SJCRH30 (cell line): Measurements from ENCODE around the gene FAM167B. TPM values are rescaled to one million over a fixed set of nuclear protein-coding genes. Genes with fewer than 3 reads are reported as not detected.

ENCODE experiments used
- DNase-seq, 2 experiments: peaks; one replicate each; pipeline ENCODE4 v3.0.0-alpha.2; 2015 to 2020
- H3K27ac ChIP-seq: fragments of 250-450 bp; sonication (Bioruptor Pico); 2 replicates; pipeline ENCODE4 v1.5.1; 2020; ENCODE audit warnings: mild to moderate bottlenecking, moderate library complexity
- H3K27me3 ChIP-seq: fragments of 250-450 bp; sonication (Bioruptor Pico); 2 replicates; pipeline ENCODE4 v1.5.1; 2020; ENCODE audit warnings: mild to moderate bottlenecking, moderate library complexity
- H3K36me3 ChIP-seq: fragments of 250-450 bp; sonication (Bioruptor Pico); 2 replicates; pipeline ENCODE4 v1.5.1; 2020; ENCODE audit warnings: mild to moderate bottlenecking, moderate library complexity
- H3K4me1 ChIP-seq: fragments of 250-450 bp; sonication (Bioruptor Pico); 2 replicates; pipeline ENCODE4 v1.5.1; 2020; ENCODE audit warnings: mild to moderate bottlenecking, moderate library complexity
- H3K4me3 ChIP-seq: fragments of 250-450 bp; sonication (Bioruptor Pico); 2 replicates; pipeline ENCODE4 v1.5.1; 2020; ENCODE audit warnings: mild to moderate bottlenecking, moderate library complexity
- H3K9me3 ChIP-seq: fragments of 250-450 bp; sonication (Bioruptor Pico); replicated peaks from 2 replicates; pipeline ENCODE4 v1.5.1; 2020; ENCODE audit warnings: mild to moderate bottlenecking, moderate library complexity
- total RNA-seq: library from RNA; depleted of rRNA; stranded (reverse); fragments of >200 nt; shearing (Covaris generic); gene quantifications from 2 replicates; pipeline ENCODE4 v1.2.3, GENCODE V29; 2014

The FAM167B gene
- total RNA-seq, 1 experiment from 2014 or later: not detected

DNA sequence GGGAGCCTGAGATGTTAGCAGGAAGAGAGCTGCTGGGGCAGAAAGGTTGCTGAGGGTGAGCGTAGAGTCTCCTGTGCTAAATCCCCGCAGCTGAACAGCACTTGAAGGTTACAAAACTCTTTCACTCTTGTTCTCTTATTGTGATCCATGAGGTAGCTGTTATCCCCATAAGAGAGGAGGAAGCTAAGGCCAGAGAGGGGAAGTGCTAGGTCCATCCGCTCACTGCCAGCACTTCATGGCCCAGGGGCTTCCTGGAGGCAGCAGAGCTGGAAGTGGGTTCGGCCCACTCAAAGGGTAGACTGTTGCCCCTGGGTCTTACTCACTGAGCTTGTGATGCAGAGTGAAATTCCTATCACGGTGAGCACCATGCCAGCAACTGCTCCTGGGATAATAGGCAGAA is 30.5 kb upstream of the FAM167B start:
- H3K9me3 ChIP-seq: no peaks in the 10 kb centered on the region
- H3K4me3 ChIP-seq: no peak overlapping the region
- DNase-seq: no peak
- no peak overlapping the region for H3K27ac ChIP-seq
- H3K4me1 ChIP-seq: no peaks in the 10 kb centered on the region
- no peaks in the 10 kb centered on the region for H3K36me3 ChIP-seq
- H3K27me3 ChIP-seq: no peaks in the 10 kb centered on the region

DNA sequence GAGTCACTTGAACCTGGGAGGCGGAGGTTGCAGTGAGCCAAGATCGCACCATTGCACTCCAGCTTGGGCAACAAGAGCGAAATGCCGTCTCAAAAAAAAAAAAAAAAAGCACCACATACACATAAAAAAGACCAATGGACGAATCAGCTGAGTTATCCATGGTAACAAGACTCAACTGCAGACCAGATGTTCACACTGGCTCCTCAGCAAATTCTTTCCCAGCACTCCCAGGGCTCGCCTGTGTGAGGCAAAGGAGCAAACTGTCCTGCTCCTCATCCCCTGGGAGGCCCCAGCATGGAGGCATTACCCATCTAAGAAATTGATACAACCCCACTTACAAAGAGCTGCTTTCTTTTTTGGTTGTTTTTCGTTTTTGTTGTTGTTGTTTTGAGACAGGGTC is 28.0 kb upstream of the FAM167B start:
- Histone ChIP-seq H3K9me3 (no peaks in the 10 kb centered on the region), H3K4me3 (no peak overlapping the region), H3K36me3 (peaks cover 4% of the 10 kb centered on the region), H3K4me1 (peaks cover 3% of the 10 kb centered on the region; the same call in 1 of the 2 replicates), H3K27me3 (no peaks in the 10 kb centered on the region), H3K27ac (no peak overlapping the region)
- DNase-seq: no peak

DNA sequence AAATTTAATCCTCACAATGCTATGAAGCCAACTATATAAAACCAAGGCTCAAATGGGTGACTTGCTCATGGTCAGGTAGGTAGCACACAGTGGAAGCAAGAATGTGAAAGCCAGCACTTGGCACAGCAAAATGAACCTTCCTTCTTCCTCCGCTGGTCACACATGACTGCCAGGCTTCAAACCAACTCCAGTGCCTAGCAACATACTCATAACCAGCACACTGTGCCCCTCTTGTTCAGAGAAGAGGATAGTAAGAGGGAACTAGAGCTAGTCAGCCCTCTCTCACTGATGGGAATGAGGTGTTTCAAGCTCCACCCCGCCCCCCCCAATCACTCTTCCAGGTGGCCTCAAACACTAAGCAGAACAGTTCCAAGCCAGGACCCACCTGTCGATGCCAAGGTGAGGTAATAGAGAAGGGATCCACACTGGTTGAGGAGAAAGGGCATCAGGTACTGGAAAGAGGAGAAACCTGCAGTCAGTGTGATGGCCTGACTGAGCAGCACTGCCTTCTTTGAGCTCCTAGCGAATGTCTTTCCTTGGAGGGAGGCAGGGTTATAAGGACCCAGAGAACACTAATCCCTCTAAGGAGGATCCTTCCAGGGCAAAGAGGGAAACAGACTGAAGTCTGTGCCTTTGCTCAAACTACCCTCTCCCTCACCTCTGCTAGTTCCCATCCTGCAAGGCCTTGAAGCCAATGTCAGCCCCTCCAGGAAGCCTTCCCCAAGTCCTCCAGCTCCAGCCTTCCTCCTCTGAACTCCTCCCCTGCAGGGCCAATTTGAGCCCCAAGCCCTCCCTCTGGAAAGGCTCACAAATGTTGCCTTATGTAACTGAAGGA is 26.1 kb upstream of the FAM167B start:
- Histone ChIP-seq H3K36me3 (peaks cover 17% of the 10 kb centered on the region), H3K9me3 (no peaks in the 10 kb centered on the region), H3K4me3 (peak overlapping the region; percentile 87), H3K27ac (no peak overlapping the region; the same call in 1 of the 2 replicates), H3K4me1 (peaks cover 3% of the 10 kb centered on the region; the same call in 1 of the 2 replicates), H3K27me3 (no peaks in the 10 kb centered on the region)
- no peak for DNase-seq

DNA sequence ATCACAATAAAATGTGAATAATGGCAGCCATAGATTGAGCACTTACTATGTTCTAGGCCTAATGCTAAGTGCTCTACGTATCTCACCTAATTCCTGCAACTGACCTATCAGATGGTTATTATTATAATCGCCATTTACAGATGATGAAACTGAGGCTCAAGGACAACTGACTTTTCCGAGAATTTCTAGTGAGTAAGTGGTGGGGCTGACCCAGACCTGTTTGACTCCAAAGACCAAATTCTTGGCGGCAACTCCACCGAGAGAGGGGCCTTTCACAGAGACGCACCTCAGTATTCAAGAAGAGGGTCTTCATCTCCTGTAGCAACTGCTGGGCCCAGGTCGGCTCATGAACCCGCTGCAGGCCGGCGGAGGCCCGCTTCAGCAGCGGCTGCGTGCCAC is 25.4 kb upstream of the FAM167B start:
- no peaks in the 10 kb centered on the region for H3K27me3 ChIP-seq
- peak overlapping the region; percentile 68; the same call in 1 of the 2 replicates for H3K27ac ChIP-seq
- H3K9me3 ChIP-seq: no peaks in the 10 kb centered on the region
- H3K36me3 ChIP-seq: peaks cover 20% of the 10 kb centered on the region
- no peak for DNase-seq
- H3K4me3 ChIP-seq: peak overlapping the region; percentile 87
- peaks cover 3% of the 10 kb centered on the region; the same call in 1 of the 2 replicates for H3K4me1 ChIP-seq

DNA sequence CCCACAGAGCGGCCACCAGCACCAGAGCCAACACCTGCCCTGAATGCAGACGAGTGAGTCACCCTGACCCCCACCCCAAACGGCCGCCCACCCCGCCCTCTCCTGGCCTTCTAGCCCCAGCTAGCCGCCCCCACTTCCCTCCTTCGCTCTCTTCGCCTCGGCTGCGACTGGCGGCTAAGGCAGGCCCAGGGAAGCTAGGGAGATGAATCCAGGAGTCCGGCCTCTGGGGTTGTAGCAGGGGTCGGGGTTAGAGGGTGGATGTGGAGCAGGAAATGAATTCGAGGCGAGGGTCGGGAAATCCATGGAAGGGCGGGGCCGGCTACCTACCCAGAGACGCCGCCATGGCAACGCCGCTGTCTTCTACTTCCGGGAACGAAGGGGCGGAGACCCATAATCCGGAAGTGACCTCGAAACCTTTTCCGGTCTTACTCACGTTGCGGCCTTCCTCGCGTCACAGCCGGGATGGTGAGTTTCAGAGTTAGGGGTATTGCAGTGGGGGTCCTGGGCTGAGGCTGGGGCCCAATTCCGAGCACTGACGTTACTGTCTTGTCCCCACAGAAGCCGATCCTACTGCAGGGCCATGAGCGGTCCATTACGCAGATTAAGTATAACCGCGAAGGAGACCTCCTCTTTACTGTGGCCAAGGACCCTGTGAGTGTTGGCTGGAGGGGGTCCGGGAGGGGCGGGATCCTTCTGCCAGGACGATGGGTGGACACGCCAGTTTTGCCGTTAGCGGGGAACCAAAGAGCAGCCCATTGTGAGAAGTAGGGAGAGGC is 24.9 kb upstream of the FAM167B start, which contains the start of the genes EIF3I and TMEM234:
Gene EIF3I (plus strand): TSS at position 428 of the 776 bp plus-strand sequence. CDS start 35 bp downstream, at position 463.
Gene TMEM234 (minus strand): TSS at position 374 of the 776 bp plus-strand sequence. CDS start 31 bp downstream, at position 343.
- peaks cover 20% of the 10 kb centered on the region for H3K36me3 ChIP-seq
- H3K4me3 ChIP-seq: peak within 1 kb of the TSS; percentile 87
- H3K27ac ChIP-seq: peak within 1 kb of the TSS; percentile 68
- H3K4me1 ChIP-seq: peaks cover 3% of the 10 kb centered on the region; the same call in 1 of the 2 replicates
- H3K9me3 ChIP-seq: no peaks in the 10 kb centered on the region
- no peaks in the 10 kb centered on the region for H3K27me3 ChIP-seq
- DNase-seq: peak; percentile 93 to 95

DNA sequence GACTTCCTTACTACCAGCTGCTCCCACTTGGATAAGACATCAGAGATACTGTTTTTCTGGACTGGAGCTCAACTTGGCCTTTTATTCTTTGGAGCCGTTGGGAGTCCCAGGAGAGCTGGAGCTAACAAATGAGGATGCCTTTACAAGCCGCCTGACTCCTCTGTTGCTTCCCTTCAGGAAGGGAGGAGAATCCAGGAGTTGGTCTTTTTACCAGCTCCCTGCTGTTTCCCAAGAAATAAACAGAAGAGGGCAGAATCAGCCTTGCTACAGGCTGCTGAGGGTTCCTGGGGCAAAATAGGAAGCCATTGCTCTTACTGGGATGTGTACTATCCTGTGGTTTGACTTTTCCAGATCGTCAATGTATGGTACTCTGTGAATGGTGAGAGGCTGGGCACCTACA is 23.3 kb upstream of the FAM167B start:
- no peak for DNase-seq
- Histone ChIP-seq H3K9me3 (no peaks in the 10 kb centered on the region), H3K4me3 (no peak overlapping the region), H3K36me3 (peaks cover 35% of the 10 kb centered on the region), H3K27me3 (no peaks in the 10 kb centered on the region), H3K27ac (no peak overlapping the region), H3K4me1 (peaks cover 3% of the 10 kb centered on the region; the same call in 1 of the 2 replicates)

DNA sequence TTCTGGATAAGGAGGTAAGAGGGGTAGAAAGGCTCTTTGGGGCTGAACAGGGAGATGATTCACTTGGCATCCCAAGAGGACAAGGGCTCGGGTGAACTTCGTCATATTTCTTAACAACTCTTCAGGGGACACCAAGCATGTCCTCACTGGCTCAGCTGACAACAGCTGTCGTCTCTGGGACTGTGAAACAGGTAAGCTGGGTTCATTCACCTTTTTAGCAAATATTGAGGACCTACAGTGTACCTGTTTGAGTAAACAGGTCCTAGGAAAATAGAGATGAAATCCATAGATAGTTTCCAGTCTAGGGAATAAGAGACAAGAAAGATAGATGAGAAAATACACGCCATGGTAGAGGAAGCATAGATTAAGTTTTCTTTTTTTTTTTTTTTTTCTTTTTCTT is 22.7 kb upstream of the FAM167B start:
- no peak for DNase-seq

DNA sequence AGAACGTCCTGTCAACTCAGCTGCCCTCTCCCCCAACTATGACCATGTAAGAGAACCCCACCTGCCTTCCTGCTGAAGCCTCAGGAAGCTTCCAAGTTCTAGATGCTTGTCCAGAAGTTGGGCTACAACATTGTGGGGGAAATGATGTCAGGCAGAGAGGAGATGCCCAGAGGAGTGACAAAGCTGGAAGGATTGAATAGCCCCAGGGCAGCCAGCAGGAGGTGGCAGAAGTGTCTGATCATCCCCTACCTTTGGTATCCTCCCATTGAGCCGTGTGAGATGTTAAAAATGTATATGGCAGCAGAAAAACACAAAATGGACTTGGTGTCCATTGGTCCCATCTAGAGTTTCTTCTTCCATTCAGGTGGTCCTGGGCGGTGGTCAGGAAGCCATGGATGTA is 18.3 kb upstream of the FAM167B start:
- Histone ChIP-seq H3K27me3 (no peaks in the 10 kb centered on the region), H3K4me3 (no peak overlapping the region), H3K27ac (no peak overlapping the region), H3K4me1 (no peaks in the 10 kb centered on the region; the same call in 1 of the 2 replicates), H3K9me3 (no peaks in the 10 kb centered on the region), H3K36me3 (peaks cover 78% of the 10 kb centered on the region)
- DNase-seq: no peak

More for the DNA sequence above, 22.7 kb upstream of the FAM167B start:
- no peak overlapping the region for H3K27ac ChIP-seq
- H3K36me3 ChIP-seq: peaks cover 41% of the 10 kb centered on the region
- H3K9me3 ChIP-seq: no peaks in the 10 kb centered on the region
- H3K27me3 ChIP-seq: no peaks in the 10 kb centered on the region
- peaks cover 3% of the 10 kb centered on the region; the same call in 1 of the 2 replicates for H3K4me1 ChIP-seq
- no peak overlapping the region for H3K4me3 ChIP-seq

DNA sequence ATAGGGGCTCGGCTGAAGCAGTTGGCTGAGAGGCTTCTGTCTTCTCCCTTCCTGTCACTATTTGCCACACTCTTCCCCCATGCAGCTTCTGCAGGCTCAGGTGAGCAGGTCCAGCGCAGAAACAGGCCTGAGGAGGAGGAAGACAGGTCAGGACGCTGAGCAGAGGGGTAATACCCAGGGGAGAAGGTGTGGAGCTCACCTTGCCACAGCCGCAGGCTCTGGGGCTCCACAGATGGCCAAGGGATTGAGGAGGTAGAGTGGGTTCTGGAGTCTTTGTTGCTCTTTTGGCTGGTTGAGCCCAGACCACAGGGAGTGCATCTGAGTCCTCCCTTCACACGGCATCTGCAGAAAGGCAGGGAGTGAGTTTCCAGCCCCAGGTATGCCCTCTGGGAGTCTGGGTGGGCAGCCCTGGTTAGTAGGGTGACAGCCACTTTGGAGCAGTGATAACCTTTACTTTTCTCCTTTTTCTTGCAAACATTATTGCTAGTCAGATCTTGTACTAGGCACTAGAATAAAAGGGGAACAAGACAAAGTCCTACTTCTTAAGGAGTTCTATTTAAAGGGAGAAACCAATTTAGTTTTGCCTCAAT is 15.1 kb upstream of the FAM167B start:
- Histone ChIP-seq H3K27me3 (no peaks in the 10 kb centered on the region), H3K9me3 (no peaks in the 10 kb centered on the region), H3K4me1 (no peaks in the 10 kb centered on the region), H3K4me3 (no peak overlapping the region), H3K36me3 (peaks cover 60% of the 10 kb centered on the region), H3K27ac (no peak overlapping the region)
- DNase-seq: no peak

DNA sequence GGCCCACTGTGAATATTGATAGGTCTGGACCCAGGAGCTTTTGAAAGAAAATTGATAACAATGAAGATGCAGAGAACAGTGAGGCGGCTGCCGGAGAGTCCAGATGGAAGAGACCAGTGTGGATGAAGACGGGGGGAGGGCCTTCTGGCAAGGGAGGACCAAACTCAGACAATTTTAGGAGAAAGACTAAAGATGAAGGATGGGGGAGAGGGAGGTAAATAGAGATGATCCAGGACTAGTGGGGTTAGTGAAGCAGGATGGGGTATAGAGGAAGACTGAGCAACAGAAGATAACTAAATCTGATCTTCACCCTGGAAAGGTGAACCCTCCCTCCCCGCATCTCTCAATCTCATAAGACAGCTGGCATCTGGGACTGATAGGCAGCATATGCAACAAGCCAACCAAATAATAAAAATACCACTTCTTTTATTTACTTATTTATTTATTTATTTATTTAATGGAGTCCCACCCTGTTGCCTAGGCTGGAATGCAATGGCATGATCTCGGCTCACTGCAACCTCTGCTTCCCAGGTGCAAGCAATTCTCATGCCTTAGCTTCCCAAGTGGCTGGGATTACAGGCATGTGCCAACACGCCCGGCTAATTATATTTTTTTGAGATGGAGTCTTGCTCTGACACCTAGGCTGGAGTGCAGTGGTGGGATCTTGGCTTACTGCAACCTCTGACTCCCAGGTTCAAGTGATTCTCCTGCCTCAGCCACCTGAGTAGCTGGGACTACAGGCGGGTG is 14.3 kb upstream of the FAM167B start:
- Histone ChIP-seq H3K27me3 (no peaks in the 10 kb centered on the region), H3K27ac (no peak overlapping the region), H3K9me3 (no peaks in the 10 kb centered on the region), H3K4me3 (no peak overlapping the region), H3K36me3 (peaks cover 54% of the 10 kb centered on the region), H3K4me1 (no peaks in the 10 kb centered on the region)
- no peak for DNase-seq

DNA sequence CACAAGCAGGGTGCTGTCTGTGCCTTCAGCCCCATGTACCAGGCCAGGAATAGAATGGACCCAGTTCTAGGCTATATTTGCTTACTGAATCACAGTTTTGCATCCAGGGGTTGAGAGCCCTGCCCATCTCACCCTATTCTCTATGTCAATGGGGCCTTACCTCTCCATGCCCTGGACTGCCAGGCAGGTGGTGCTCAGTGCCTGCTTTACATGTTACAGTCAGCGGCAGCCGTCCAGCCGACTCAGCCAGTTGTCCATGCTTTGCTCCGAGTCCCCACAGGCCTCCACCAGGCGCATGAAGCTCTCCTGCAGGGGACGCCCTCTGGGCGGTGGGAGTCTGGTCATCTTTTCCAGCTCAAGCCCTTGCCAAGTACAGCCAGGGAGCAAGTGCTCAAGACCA is 12.2 kb upstream of the FAM167B start:
- Histone ChIP-seq H3K4me1 (no peaks in the 10 kb centered on the region), H3K27me3 (no peaks in the 10 kb centered on the region), H3K27ac (no peak overlapping the region), H3K4me3 (no peak overlapping the region), H3K36me3 (peaks cover 35% of the 10 kb centered on the region), H3K9me3 (no peaks in the 10 kb centered on the region)
- no peak for DNase-seq

DNA sequence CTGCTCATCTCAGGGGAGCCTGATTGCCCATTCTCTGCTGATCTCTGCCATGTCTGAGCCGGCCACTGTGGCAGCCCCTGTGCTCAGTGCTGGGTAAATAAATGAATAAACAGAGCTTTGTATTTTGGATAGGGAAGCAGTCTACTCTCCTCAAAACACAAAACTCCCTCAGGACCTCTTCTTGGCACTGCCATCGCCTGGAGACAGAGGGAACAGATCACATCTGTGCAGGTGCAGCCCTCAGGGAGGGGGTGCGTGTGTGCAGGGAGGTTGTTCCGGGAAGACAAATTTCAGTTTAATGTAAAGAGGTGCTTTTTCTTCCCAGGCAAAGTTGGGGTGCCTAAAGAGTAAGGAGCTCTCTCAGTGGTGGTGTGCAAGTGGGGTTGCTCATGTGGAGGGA is 7.7 kb upstream of the FAM167B start:
- Histone ChIP-seq H3K9me3 (no peaks in the 10 kb centered on the region), H3K4me3 (no peak overlapping the region), H3K27ac (no peak overlapping the region), H3K36me3 (no peaks in the 10 kb centered on the region), H3K4me1 (peaks cover 10% of the 10 kb centered on the region; the same call in 1 of the 2 replicates), H3K27me3 (no peaks in the 10 kb centered on the region)
- DNase-seq: no peak

DNA sequence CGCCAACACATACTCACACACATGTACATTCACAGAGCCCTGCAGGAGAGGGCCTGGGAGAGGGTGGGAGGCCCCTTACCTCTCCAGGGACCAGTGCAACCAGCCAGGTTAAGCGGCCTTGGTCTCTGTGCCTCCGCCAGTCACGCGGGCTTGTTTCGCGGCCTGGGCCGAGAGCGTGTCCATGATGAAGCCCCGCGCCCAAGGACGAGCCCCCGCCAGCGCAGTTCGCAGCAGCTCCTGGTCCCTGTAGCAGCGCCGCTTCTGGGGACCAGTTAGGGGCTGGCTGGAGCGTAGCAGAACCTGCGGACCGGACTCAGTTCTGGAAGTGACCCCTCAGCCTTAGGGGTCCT is 7.3 kb upstream of the FAM167B start:
- Histone ChIP-seq H3K4me1 (peaks cover 10% of the 10 kb centered on the region; the same call in 1 of the 2 replicates), H3K9me3 (no peaks in the 10 kb centered on the region), H3K27me3 (no peaks in the 10 kb centered on the region), H3K27ac (no peak overlapping the region), H3K4me3 (no peak overlapping the region), H3K36me3 (no peaks in the 10 kb centered on the region)
- no peak for DNase-seq
